Fibroblast of villous mesenchyme (primary cell): Measurements from ENCODE around the gene OTUB2. TPM values are rescaled to one million over a fixed set of nuclear protein-coding genes. Genes with fewer than 3 reads are reported as not detected.

Source experiments
- DNase-seq: peaks from one replicate; pipeline ENCODE4 v3.0.0-alpha.2; 2010; ENCODE audit warnings: low read depth
- H3K4me3 ChIP-seq: 2 replicates; pipeline ENCODE4 v1.5.1; 2011; ENCODE audit warnings: low read depth, mild to moderate bottlenecking, low read length
- total RNA-seq: library from RNA; depleted of rRNA; stranded (reverse); fragments of >200 nt; gene quantifications from 2 replicates; pipeline ENCODE4 v1.2.3, GENCODE V29; 2012
- TF ChIP-seq, protein P1 (sequence below): IDR thresholded peaks from 2 replicates; pipeline ENCODE4 v1.5.1; 2012; ENCODE audit warnings: low read depth, mild to moderate bottlenecking, low read length; ENCODE audit not compliant: insufficient read depth

The OTUB2 gene
- total RNA-seq, 1 donor, result 1.3 TPM

DNA sequence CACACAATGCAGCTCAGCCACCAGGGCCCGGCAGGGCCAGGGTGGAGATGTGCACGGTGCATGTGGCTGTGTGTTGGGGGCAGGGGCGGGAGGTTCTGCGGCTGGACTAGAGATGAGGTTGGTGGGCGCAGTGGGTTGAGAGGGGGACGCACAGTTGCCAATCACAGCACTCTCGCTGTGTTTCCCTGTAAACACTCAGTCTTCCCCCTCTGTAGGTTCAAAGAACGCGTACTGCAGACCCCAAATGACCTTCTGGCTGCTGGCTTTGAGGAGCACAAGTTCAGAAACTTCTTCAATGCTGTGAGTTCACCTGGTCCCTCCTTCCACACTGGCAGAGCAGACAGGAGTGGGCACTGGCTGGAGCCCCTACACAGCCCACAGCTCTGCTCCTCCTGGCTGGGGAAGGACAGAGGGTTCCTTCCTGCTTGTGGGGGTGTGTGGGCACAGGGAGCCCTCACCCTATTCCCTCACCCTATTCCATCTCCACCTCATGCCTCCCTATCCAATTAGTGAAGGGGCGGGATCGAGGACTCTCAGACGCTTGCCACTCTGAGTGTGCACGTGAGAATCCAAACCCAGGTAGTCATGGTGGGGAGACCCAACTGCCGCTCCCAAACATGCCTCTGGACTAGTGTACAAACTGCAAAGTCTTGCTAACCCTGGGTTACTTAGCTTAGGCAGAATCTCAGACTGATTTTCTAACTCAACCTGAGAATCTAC is 17.8 kb downstream of the OTUB2 start:
- TF ChIP-seq, protein P1, sequence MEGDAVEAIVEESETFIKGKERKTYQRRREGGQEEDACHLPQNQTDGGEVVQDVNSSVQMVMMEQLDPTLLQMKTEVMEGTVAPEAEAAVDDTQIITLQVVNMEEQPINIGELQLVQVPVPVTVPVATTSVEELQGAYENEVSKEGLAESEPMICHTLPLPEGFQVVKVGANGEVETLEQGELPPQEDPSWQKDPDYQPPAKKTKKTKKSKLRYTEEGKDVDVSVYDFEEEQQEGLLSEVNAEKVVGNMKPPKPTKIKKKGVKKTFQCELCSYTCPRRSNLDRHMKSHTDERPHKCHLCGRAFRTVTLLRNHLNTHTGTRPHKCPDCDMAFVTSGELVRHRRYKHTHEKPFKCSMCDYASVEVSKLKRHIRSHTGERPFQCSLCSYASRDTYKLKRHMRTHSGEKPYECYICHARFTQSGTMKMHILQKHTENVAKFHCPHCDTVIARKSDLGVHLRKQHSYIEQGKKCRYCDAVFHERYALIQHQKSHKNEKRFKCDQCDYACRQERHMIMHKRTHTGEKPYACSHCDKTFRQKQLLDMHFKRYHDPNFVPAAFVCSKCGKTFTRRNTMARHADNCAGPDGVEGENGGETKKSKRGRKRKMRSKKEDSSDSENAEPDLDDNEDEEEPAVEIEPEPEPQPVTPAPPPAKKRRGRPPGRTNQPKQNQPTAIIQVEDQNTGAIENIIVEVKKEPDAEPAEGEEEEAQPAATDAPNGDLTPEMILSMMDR, result no peak
- no peak overlapping the region for H3K4me3 ChIP-seq
- DNase-seq, result no peak

DNA sequence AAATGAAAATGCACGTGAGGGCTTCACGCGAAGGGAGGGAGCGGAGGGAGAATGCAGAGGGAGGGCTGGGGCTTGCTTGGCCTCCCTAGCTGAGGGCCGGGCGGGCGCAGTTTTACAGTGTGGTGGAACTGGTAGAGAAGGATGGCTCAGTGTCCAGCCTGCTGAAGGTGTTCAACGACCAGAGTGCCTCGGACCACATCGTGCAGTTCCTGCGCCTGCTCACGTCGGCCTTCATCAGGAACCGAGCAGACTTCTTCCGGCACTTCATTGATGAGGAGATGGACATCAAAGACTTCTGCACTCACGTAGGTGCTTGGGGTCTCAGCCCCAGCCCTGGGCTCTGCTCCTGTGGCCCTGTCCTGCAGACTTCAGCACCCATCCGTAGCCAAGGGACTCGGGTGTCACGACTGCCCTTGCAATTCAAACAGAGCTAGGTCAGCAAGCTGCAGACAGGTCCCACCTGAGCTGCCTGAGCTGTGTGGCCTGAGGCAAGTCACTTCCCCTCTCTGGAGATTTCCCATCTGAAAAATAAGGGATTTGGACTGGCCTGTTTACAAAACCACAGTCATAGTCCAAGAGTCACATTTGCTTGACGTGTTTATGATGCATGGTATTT is 18.4 kb downstream of the OTUB2 start:
- no peak for DNase-seq
- TF ChIP-seq, protein P1, result no peak

DNA sequence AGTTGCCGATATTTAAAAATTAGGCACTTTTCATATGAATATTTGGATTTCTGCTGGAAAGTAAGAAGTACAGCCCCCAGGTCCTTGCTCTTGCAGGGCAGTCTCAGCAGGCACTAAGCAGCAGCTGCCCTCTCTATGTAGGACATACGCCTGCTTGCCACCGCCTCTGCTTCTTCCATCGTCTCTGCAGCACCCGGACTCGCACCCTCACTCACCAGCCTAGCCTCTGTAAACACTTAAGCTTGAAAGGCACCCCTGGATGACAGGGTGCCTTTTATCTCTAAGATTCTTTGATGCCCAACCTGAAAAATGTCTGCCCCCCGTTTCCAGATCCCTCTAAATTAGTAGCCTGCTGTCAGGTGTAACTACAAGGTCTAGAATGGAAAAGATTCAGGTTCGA is 19.0 kb downstream of the OTUB2 start:
- TF ChIP-seq, protein P1, result no peak
- no peak overlapping the region for H3K4me3 ChIP-seq
- DNase-seq, result no peak

More for the DNA sequence above, 18.4 kb downstream of the OTUB2 start:
- no peak overlapping the region for H3K4me3 ChIP-seq

DNA sequence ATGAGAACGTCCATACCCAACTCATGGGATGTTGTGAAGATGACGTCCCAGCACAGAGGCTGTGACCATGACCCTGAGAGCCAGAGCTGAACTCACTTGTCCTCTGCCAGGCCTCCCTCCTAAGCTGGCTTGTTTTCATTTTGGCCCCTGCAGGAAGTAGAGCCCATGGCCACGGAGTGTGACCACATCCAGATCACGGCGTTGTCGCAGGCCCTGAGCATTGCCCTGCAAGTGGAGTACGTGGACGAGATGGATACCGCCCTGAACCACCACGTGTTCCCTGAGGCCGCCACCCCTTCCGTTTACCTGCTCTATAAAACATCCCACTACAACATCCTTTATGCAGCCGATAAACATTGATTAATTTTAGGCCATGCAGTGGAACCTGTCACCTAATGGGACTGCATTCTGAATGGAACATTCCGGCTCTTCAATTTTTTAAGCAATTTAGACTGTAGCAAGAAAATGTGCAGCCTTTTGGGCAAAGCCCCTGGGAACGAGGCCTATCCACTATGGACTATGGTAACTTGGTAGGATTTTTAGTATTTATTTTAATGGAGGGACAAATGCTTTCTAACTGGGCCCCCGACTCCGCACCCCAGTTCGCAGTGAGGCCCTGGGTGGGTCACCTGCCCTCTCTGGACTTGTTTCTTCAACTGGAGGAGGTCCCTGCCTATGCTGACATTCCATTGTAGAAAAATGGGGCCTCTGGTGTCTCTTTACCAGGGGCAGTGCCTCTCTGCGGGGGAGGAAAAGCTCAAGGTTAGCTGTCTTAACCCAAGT is 19.6 kb downstream of the OTUB2 start:
- TF ChIP-seq, protein P1, result no peak
- no peak for DNase-seq
- no peak overlapping the region for H3K4me3 ChIP-seq

DNA sequence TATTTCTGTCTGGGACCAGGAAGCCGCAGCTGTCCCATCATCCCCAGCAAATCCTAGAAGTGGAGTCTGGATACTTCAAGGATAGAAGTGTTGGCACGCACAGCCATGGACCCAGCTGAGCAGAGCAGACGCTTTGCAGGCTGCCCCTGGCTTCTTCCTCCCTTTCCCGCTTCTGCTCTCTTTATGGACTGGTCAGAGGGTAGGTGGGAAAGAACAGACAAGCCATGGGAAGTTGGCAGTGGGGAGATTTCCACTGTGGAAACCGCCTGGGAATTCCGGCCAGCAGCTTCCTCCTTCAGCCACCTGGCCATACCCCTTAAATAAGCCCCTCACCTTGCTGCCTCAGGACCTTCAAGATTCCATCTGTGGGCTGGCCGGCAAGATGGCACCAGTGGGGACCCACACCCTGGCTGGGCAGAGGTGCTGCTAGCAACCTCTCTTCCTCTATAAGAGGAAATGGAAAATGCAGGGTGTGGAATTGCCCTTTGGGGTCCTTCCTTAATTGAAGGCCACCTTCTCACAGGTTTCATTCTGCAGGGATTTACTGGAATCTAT is 20.6 kb downstream of the OTUB2 start:
- H3K4me3 ChIP-seq, result no peak overlapping the region
- no peak for DNase-seq
- TF ChIP-seq, protein P1, result no peak

DNA sequence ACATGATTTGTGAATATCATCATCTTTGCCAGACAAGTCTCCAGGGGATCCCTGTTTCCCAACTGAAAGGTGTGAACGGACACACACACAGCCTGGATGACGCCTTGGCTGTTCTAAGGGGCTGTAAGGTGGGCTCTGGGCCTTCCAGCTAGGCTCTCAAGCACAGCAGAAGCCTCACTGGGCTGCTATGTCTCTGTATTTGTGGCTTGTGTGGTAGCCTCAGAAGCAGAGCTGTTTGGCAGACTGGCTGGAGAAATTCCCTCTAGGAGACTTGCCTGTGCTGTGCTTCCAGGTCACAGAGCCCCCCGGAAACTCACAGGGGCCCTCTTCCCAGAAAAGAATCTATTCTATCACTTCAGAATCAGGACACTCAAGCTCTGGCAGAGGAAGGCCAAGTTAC is 21.4 kb downstream of the OTUB2 start:
- DNase-seq, result no peak
- TF ChIP-seq, protein P1, result no peak

More for the DNA sequence above, 21.4 kb downstream of the OTUB2 start:
- no peak overlapping the region for H3K4me3 ChIP-seq
